K562 (cell line): Measurements from ENCODE around the gene TBX19. TPM values are rescaled to one million over a fixed set of nuclear protein-coding genes. Genes with fewer than 3 reads are reported as not detected.

ENCODE experiments used
- JUND ChIP-seq, 2 experiments: IDR thresholded peaks; 2 replicates in 1 of 2; 3 replicates in 1 of 2; pipeline ENCODE4 v1.6.1; 2011; ENCODE audit warnings: borderline replicate concordance in 2 of 2, low read depth in 2 of 2, low read length in 2 of 2, improper control_type of control experiment in 1 of 2, missing biosample characterization in 1 of 2, missing genetic modification characterization in 1 of 2, missing genetic modification reagents in 1 of 2
- RHOXF2B ChIP-seq: fragments of 250-450 bp; sonication (Bioruptor Pico); conservative IDR thresholded peaks from 2 replicates; pipeline ENCODE4 v1.5.1; 2021
- SNRNP70 ChIP-seq: fragments of 200-400 bp; formaldehyde crosslinking; optimal IDR thresholded peaks from 2 replicates; pipeline ENCODE3; 2017; ENCODE audit warnings: low read depth, low read length
- TBP ChIP-seq: optimal IDR thresholded peaks from 2 replicates; pipeline ENCODE3; 2011; ENCODE audit warnings: low read depth, low read length, improper control_type of control experiment
- ZBED1 ChIP-seq: IDR thresholded peaks from 2 replicates; pipeline ENCODE4 v1.6.1; 2014
- ZFP30 ChIP-seq: fragments of 250-450 bp; sonication (Bioruptor Pico); IDR thresholded peaks from 2 replicates; pipeline ENCODE4 v1.8.0; 2022; ENCODE audit warnings: moderate library complexity, mild to moderate bottlenecking, inconsistent platforms, borderline replicate concordance
- polyA plus RNA-seq, 8 experiments: library from polyadenylated mRNA; depleted of rRNA in 4 of 8; stranded (reverse) in 5 of 8; unstranded in 3 of 8; fragments of >200 nt; fragmentation: Nextera tagmentation in 2 of 8; fragmentation: Illumina TruSeq in 1 of 8; extraction: Ambion mirVana in 2 of 8; extraction: Trizol in 1 of 8; gene quantifications; 2 replicates each; pipeline versions ENCODE4 v1.2.1 to v1.2.3, GENCODE V29; 2011 to 2014; ENCODE audit warnings: inconsistent platforms in 1 of 8, missing spikeins in 1 of 8
- total RNA-seq, 7 experiments: library from RNA; depleted of rRNA in 6 of 7; stranded (reverse); fragments of >200 nt in 6 of 7; fragmentation: Illumina TruSeq in 2 of 7; extraction: Trizol in 2 of 7; gene quantifications; 2 replicates each; pipeline versions ENCODE4 v1.2.1 to v1.2.3, GENCODE V29; 2011 to 2021; ENCODE audit warnings: low replicate concordance in 1 of 7
- TF ChIP-seq, protein P1 (sequence below): fragments of 450-650 bp; IDR thresholded peaks from 2 replicates; pipeline ENCODE4 v1.6.1; 2016; ENCODE audit warnings: low read depth, mild to moderate bottlenecking, moderate library complexity
- TF ChIP-seq, protein P2 (sequence below): fragments of 250-450 bp; sonication (Bioruptor Pico); IDR thresholded peaks from 2 replicates; pipeline ENCODE4 v1.8.0; 2022; ENCODE audit warnings: inconsistent platforms, mild to moderate bottlenecking, moderate library complexity, borderline replicate concordance
- TF ChIP-seq, protein P3 (sequence below): sonication (generic); formaldehyde crosslinking; IDR thresholded peaks from 2 replicates; pipeline ENCODE4 v1.8.0; 2022; ENCODE audit warnings: missing genetic modification reagents, mild to moderate bottlenecking, moderate library complexity, borderline replicate concordance
- TF ChIP-seq, protein P4 (sequence below): fragments of 450-650 bp; IDR thresholded peaks from 2 replicates; pipeline ENCODE4 v1.6.1; 2018; ENCODE audit warnings: mild to moderate bottlenecking, low read depth; ENCODE audit not compliant: partially characterized antibody
- TF ChIP-seq, protein P5 (sequence below), 2 experiments: fragments of 450-650 bp in 1 of 2; sonication (generic) in 1 of 2; formaldehyde crosslinking; conservative IDR thresholded peaks; 2 replicates each; pipeline versions ENCODE4 v1.4.0 to v1.8.1; 2020 to 2022; ENCODE audit warnings: mild to moderate bottlenecking in 1 of 2, missing genetic modification reagents in 1 of 2

TBX19 gene
- total and polyA plus RNA-seq, 9 of the 15 experiments (the other 6 are each of a cell fraction or from before 2014, with no cell fraction given) = 0.32 to 3.1 (median 0.95) TPM

DNA sequence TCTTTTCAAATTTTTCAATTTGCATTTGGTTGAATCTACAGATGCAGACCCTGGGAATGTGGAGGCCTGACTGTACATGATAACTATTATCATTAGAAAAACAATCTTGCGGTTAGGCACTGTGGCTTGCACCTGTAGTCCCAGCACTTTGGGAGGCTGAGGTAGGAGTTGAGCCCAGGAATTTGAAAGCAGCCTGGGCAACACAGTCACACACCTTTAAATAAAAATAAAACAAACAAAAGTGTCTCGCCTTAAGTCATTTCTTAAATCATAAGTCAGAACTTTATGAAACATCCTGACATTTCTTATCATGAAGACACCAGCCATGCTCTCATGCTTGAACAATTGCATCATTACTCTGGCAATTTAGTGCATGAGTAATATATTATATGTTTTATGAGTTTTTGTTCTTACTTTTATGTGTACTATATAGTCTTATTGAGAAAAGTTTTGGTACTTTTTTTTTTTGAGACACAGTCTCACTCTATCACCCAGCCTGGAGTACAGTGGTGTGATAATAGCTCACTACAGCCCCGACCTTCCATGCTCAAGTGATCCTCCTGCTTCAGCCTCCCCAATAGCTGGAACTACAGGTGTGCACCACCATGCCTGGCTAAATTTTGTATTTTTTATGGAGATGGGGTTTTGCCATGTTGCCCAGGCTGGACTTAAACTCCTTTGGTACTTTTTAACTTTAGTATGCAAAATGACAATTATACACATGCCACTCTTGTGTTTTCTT lies 7.8 kb downstream of the TBX19 start (continued):
- TF ChIP-seq RHOXF2B (CRISPR knock-in tag) (no peak), ZBED1 (0 out of 2 replicates have a peak, but pooled peaks have one; percentile 68), JUND (IDR thresholded peaks at IDR 0.05; ENCODE audit: borderline replicate concordance, low read depth, low read length) (peak; percentile 35), JUND (tag; IDR thresholded peaks at IDR 0.05; ENCODE audit: borderline replicate concordance, low read depth, low read length) (peak; percentile 79), TBP (no peak), ZFP30 (CRISPR knock-in tag) (no peak), SNRNP70 (no peak)
- TF ChIP-seq, protein P1, sequence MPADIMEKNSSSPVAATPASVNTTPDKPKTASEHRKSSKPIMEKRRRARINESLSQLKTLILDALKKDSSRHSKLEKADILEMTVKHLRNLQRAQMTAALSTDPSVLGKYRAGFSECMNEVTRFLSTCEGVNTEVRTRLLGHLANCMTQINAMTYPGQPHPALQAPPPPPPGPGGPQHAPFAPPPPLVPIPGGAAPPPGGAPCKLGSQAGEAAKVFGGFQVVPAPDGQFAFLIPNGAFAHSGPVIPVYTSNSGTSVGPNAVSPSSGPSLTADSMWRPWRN = peak; percentile 81
- TF ChIP-seq, protein P2, sequence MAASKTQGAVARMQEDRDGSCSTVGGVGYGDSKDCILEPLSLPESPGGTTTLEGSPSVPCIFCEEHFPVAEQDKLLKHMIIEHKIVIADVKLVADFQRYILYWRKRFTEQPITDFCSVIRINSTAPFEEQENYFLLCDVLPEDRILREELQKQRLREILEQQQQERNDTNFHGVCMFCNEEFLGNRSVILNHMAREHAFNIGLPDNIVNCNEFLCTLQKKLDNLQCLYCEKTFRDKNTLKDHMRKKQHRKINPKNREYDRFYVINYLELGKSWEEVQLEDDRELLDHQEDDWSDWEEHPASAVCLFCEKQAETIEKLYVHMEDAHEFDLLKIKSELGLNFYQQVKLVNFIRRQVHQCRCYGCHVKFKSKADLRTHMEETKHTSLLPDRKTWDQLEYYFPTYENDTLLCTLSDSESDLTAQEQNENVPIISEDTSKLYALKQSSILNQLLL (CRISPR knock-in tag) = no peak
- TF ChIP-seq, protein P3, sequence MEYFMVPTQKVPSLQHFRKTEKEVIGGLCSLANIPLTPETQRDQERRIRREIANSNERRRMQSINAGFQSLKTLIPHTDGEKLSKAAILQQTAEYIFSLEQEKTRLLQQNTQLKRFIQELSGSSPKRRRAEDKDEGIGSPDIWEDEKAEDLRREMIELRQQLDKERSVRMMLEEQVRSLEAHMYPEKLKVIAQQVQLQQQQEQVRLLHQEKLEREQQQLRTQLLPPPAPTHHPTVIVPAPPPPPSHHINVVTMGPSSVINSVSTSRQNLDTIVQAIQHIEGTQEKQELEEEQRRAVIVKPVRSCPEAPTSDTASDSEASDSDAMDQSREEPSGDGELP (CRISPR knock-in tag) = peak; percentile 22; the same call in 1 of the 2 replicates
- TF ChIP-seq, protein P4, sequence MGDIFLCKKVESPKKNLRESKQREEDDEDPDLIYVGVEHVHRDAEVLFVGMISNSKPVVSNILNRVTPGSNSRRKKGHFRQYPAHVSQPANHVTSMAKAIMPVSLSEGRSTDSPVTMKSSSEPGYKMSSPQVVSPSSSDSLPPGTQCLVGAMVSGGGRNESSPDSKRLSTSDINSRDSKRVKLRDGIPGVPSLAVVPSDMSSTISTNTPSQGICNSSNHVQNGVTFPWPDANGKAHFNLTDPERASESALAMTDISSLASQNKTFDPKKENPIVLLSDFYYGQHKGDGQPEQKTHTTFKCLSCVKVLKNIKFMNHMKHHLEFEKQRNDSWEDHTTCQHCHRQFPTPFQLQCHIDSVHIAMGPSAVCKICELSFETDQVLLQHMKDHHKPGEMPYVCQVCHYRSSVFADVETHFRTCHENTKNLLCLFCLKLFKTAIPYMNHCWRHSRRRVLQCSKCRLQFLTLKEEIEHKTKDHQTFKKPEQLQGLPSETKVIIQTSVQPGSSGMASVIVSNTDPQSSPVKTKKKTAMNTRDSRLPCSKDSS = no peak
- TF ChIP-seq, protein P5, sequence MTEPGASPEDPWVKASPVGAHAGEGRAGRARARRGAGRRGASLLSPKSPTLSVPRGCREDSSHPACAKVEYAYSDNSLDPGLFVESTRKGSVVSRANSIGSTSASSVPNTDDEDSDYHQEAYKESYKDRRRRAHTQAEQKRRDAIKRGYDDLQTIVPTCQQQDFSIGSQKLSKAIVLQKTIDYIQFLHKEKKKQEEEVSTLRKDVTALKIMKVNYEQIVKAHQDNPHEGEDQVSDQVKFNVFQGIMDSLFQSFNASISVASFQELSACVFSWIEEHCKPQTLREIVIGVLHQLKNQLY (CRISPR knock-in tag; conservative IDR thresholded peaks at IDR 0.05) = no peak
